GM19025 (cell line): ENCODE measurements around the gene PTPN20.

Experiments used
- ATAC-seq: cut with Tn5 transposase; IDR thresholded peaks from one replicate; pipeline ENCODE4 v1.9.1; 2021; ENCODE audit warnings: mild to moderate bottlenecking, low read depth, moderate library complexity; ENCODE audit not compliant: unreplicated experiment

Gene PTPN20

DNA sequence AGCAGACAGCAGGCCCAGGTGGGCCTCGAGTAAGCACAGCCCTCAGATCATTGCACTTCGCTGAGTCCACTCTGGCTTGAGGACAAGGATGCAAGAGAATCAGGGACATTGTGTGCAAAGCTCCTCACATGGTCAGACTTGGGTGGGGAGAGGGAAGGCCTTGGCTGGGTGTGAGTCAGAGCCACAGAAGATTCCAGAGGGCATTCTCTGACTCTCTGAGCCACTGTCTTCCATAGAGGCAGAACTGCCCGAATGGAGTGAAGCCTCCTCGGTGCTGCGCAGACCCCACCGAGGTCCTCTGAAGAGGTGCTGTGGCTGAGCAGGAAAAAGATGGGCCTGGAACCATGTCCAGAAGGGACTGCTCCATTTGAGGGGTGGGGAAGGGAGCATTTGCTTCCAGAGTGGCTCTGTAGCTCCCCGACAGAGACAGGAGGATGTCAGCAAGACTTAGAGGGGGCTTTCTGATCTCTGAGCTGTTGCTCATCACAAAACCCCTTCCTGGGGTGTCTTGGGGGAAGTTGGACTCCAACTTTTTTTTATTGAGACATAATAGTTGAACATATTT lies 120.8 kb downstream of the PTPN20 start:
- ATAC-seq: no peak

DNA sequence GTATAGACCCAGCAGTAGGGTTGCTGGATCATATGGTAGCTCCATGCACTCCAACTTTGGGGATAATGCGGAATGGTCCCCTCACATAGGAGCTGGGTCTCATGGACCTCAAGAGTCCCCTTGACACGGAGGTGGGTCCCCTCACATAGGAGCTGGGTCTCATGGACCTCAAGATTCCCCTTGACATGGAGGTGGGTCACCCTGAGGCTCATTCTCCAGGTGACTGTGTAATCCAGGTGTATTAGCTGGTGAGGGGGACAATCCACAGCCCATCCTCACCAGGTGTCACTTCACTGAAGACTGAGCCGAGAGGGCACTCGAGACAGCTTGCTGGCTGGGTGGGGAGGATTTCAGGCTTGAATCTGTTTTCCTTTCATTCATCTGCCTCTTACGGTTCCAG lies 121.9 kb downstream of the PTPN20 start:
- ATAC-seq: no peak

DNA sequence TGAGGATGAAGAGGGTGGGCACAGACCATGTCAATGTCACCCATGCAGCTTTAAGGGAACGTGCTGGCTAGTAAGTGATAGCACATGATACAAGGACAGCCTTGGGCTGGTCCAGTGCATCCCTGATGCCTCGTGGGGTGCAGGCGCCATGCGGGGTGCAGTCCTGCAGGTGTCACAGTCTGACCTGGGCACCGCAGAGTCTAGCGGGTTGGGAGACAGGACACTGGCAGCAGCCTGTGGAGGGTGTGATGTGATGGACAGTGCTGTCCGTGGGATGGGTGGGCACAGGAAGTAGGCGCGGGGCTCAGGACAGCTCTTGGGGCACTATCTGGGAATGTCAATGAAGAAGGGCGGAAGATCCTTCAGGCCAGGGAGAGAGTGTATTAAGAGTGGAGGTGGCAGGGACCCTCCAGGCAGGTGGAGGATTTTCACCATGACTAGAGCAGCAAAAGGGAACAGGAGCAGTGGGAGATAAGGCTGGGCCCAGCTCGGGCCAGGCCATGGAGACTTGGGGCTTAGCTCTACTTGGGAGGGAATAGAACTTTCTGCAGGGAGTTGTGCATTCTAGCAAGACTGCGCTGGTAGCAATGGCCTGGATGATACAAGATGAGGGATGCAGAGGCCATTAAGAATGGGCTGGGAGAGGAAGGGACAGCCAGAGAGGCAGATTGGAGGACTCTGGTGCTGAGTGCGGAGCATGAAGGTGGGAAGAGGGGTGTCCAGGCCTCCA lies 122.5 kb downstream of the PTPN20 start:
- no peak for ATAC-seq

DNA sequence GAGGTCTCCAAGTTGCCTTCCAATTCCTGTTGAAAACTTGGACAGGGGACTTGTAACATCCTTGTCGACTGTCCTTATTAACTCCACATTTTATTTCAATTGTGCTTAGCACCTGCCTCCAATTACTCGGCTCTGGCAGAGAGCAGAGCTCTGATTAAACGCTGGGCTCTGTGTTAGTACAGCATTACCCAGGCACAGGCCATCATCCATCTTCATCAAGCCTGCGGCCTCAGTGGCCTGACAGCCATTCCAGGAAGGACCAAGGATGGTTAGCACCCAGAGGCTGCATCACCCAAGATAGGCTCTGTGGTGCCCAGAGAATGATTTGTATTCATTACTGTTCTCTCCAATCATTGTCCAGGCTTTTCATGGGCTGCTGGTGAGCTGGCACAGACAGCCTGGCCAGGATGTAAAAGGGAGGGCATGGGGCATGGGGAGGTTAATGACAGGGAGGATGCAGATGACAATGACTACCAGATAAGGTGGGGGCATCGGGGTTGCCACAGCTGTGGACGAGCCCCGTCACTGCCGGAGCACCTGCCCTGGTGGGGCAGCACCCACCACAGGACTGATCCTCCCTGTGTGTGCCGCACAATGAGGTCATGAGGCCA lies 123.3 kb downstream of the PTPN20 start:
- ATAC-seq: no peak

DNA sequence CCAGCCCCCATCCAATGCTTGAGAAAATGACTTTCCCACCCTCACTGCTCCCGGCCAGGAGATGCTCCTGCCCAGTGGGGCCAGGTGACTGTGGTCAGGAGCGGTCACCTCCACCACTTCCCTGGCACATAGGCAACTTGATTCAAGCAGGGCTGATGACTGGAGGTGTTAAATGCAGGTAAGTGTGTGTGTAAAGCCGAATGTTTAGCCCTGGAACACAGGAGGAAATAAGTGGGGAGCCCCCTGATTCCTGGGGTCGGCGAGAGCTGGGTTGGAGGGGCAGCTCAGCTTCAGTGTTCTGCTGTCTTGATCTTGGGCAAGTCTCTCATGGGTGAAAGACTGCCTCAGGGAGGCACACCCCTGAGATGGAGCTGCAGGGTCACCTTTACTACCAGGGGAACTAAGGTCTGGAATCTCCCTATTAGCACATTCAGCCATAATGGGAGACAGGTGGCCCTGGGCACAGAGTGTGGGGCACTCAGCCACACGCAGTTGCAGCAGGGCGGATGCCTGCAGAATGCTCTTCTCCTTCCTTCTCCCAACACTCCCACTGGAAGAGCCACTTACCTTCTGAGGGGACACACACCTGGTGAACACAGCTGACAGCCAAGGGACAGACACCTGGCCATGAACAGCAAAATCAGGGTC lies 124.1 kb downstream of the PTPN20 start:
- no peak for ATAC-seq

DNA sequence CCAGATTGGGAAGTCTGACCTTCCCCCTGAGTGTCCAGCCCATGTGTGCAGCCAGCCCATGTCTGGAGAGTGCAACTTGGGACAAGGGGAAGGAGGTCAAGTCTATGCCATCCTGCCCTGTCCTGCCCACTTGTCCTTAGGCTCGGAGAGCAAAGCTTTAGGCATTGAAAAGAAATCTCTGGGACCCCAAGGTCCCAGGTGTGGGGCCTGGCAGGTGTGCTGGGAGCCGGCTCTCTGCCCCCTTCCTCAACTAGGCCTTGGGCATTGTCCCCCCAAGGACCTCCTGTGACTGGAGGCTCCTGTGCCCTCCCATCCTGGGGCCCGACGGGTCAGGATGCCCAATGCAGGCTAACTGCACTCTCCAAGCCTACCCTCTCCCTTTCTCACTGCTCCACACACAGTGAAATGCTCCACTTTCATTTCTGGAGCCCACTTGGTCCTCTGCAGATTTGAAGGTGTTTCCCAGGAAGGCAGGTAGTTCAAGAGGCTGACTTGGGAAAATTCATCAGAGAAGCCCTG lies 124.7 kb downstream of the PTPN20 start:
- no peak for ATAC-seq

DNA sequence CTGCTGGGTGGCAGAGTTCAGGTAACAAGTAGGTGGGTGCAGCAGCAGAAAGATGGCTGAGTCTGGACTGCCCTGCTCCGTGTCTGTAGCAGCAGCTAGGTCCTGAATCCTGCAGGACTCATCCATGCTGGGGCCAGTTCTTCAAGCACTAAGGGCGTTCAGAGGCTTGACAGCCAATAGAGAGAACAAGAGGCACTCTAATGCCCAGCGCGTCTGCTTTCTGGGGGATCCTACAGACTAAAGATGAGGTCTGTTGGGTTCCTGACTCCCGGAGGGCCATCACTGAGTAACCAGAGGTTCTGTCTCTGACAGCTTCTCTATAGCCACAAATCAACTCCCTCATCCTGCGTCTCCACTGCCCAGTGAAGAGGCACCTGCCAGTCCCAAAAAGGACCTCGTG lies 125.5 kb downstream of the PTPN20 start:
- no peak for ATAC-seq

DNA sequence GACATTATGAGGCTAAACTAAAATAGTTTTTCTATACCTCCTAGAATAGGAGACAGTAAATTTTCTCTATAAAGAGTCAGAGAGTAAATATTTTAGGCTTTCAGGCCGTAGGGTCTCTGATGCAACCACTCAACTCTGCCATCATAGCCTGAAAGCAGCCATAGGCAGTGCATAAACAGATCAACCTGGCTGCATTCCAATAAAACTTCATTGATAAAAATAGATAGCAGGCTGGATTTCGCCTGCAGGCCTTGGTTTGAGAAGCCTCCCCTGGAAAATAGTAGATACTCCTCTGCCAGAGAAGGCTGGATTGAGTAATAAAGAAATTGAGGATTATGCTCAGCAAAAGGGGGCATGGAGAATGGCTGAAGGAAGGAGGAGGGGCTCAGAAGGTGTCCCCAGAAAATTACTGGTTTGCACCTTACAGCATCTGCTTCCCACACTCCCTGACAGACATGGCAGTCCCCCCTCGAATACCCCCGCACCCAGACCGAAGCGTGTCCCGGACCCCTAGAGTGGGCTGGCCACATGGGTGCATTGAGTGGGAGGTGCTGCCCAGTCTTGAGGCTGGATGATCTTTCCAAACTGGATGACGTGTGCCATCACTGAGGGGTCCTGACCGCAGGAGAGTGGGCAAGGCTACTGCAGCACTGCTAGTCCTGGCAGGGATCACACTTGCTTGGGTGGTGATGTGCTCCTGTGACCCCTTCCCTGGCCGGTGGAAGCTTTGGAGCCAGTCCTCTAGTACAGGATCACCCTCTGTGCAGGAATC lies 126.6 kb downstream of the PTPN20 start:
- ATAC-seq: no peak

DNA sequence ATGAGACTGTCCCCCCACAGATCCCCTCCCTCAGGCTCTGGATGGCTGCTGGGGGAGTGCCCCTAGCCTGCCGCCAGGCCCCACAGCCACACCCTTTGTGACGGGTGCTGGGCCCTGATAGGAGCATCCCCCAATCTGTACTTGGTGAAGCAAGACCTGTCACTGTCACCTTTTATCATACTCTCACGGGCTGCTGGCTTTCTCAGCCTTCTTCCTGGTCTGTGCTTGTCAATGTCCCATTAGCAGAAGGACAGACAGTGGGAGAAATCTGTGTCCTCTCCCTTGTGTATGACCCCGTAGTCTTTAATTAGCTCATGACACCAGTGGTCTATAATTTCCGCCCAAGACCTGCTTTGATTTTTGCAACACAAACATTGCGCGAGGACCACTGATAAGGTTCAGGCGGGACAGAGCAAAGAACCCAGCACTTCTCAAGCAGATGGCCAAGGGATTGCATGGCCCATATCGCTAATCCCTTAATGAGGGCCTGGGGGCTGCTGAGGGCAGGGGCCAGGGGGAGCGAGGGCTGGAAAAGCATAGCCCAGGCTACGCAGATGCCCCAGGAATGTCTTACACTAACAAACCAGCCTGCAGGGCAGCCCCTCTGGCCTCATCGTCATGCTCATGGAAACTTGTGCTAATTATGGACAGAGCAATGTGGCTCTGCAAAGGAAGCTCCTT lies 127.8 kb downstream of the PTPN20 start:
- ATAC-seq: no peak

DNA sequence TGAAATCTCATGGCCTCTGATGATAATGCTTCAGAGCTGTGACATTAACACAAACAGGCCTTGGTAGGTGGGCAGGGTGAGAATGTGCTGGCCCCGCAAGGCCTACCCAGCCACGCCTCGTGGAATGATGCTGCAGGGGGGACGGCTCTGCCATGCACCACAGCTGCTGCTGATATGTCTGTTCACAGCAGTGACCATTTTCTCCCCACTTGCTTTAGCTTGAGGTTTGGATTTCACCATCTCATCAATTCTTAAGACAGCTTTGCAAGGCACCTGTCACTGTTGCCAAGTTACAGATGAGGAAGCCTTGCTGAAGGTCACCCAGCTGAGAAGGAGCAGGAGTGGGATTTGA lies 128.3 kb downstream of the PTPN20 start:
- no peak for ATAC-seq

DNA sequence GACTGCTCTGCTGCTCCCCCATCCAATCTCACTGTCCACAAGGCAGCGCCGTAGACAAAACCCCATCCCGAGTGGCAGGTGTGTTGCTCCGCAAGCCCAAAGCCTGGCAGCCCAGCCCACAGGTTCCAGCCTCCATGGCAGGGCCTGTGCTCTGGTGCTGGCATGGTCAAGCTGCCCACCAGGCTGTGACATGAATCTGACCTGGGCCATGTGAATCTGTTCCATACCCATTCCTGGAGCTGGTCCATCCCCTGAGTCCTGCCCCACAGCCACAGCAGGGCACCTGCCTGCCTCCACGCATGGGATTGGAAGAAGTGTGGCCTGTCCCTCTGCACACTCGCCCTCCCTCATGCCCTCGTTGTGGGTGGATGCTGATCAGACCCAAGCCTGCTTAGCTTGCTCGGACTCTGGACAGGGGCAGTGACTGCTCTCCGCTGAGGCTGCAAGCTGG lies 128.8 kb downstream of the PTPN20 start:
- no peak for ATAC-seq

DNA sequence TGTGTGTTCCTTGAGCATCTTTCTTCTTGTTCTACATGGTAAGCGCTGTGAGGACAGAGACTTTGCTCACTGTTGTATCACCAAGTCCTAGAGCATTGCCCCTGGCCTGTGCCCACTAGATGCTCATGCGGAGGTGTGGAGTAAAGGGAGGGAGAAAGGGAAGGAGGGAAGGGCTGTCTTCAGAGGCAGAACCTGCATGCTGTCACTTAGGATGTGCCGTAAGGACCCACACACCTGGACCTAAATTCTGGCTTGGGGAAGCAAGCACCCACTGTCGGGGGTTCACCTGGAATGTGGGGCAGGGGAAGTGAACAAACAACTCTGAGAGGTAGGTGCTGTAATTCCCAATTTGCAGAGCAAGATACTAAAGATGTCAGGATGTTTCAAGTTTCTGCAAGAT lies 129.5 kb downstream of the PTPN20 start:
- no peak for ATAC-seq

DNA sequence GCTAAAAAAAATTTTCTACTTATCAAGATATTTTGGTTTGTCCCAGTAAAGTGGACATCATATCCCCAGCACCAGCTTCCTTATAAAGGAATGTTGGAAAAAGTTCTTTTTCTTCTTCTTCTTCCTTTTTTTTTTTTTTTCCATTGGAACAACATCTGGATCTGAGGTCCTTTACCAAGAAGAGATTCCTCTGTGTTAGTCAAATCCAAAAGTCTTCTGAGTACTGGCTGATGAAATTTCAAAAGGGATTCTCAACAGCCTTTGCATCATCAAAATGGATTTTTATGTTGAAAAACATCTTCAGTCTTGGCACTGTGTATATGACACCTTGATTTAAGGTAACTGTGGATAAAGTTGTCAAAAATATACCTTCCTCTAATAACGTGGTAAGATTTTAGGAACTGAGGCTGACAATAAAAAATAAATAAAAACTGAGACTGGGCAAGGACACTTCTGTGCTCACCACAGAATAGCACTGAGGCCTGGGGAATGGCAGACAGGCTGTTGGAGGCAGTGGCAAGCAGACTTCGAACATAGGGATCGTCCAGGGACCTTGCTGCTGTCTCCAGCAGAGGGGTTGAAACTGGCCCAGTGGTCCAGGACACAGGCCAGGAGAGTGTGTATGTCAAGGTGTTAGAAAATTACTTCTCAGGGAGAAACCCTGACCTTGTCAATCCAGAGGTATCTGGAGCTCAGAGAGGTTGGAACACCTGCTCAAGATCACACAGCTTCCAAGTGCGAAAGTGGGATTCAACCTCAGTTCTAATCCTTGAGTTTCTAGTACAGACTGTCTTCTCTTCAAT lies 130.4 kb downstream of the PTPN20 start:
- no peak for ATAC-seq

DNA sequence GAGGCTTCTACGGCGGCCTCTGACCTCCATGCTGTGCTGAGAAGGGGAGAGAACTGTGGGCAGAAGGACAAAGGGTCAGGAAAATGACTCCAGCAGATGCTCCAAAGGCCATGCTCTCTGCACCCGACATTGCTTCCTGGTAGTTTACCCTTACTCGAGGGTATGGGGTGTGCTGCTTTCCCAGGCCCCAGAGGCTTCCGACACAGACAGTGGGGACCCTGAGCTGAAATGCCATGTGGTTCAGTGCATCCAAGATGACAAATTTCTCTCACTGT lies 130.9 kb downstream of the PTPN20 start:
- ATAC-seq: no peak

DNA sequence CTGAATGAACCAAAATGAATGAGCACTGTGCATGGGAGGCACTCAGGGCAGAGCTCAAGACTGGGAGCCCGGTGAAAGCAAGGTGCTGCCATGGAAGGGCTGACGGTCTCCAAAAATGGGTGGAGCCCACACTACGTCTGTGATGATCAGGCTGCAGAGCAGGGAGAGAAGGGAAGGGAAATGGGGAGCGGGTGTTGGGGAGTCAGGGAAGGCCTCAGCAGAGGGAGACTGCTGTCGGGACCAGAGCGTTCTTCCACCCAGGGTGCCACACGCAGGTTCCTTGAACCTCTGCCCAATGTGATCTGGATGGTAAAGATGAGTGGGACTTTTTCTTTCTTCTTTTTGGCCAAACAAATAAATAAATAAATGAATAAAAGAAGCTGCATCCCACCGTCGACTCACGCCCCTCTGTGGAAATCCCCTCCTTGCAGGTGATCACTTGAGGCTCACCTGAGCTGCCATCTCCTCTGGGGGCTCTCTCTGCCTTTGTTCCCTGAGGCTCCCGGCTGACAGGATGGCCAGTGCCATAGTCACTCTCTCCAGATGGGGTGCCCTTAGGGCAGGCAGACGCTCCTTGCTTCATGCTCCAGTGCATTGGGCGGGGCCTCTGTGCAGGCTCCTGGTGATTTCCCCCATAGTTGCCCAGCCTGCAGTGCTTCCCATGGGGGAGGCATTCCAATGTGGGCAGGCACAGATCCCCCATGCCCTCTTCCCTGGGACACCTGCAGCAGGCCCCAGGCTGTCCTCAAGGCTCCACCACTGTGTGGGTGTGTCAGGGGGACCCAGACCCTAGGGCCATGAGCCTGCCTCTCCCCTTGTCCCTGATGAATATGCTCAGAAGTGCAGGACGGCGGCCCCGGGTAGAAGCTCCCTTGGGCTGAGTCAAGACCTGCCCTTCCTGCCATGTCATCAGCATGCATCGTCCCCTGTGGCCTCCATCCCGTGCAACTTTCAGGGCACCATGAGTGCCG lies 131.8 kb downstream of the PTPN20 start:
- no peak for ATAC-seq

DNA sequence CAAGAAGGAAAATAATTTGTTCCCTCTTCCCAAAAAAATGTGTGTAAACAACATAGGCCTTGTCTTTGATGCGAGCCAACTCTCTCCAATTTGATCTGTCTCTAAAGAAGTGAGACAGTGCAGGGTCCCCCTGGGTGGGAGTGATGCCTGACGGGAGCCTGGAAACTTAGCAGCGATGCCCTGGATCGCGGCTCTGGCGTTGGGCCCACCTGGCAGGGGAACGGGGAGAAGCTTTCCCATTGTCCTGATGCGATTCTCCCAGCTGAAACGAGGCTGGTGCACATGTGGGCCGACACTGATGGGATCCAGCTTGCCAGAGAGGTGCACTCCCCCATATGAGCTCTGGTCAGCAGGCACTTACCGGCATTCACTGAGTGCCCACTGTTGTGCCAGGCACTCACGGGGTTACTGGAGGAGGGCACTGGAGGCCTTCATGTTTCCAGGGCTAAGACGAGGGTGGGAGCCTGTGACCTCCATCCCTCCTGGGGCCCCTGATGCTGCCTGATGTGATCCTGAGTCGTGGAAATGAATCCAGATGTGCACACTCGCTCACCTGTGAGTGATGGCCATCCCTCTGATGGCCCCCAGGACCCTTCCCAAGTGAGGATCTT lies 132.8 kb downstream of the PTPN20 start:
- ATAC-seq: no peak

DNA sequence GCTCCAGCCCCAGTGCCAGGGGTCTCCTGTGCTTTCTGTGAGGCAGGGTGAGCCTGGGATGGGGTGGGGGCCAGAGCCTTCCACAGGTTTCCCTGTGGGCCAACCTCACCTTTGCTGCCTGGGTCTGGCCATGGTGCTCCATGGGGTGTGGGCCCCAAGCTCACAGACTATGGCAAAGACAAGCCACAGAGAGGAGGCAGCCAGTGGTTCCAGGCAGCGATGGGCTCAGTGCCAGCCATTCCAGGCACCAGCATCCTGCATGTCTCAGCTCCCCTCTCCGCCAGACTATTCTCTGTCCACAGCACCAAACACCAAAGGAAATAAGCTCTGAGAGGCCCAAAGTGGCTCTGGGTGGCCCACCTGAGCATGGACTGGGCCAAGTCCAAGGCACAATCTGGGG lies 133.5 kb downstream of the PTPN20 start:
- ATAC-seq: no peak

DNA sequence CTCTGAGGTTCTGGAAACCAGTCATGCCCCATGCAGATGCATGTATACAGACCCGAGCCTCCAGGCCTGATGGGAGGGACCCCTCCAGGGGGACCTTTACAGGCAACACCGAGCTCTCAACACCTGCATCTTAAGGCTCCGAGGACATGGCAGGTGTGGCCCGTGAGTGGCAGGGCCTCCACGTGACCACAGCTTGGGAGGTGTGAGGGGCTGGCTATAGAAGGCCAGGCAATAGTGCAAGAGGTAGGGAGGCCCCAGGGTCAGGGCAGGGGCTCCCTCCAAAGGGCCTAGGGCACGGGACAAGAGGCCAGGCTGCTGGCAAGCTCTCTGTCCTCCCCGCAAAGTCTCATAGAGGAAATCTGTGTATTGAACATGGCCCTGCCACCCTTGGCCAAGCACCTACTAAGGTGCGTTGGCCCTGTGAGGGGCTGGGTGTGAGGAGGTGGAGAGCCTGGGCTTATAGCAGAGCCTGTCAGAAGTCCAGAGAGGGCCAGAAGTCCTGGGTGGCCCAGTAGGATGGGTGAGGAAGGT lies 134.2 kb downstream of the PTPN20 start:
- ATAC-seq: no peak
